ENCODE results near the gene TRPM2.

TRPM2 gene

GRCh38 chr21:44331650-44332307 lies 21.6 kb upstream of the TRPM2 start:
- Histone ChIP-seq H3K9me3 (ENCODE audit: insufficient read depth, low read length) (no peaks in the 10 kb centered on the region), H3K27ac (ENCODE audit: low read length) (no peak overlapping the region), H3K27me3 (ENCODE audit: low read depth, low read length) (no peaks in the 10 kb centered on the region), H3K36me3 (replicated peaks; ENCODE audit: low read depth, low read length) (no peaks in the 10 kb centered on the region), H3K4me3 (ENCODE audit: low read length) (no peak overlapping the region), H3K9ac (ENCODE audit: low read length) (no peak overlapping the region), H3K4me1 (ENCODE audit: low read length) (no peaks in the 10 kb centered on the region), H4K20me1 (ENCODE audit: insufficient read depth, low read length) (no peaks in the 10 kb centered on the region), H3K79me2 (ENCODE audit: low read length) (no peaks in the 10 kb centered on the region), H3K4me2 (ENCODE audit: low read length) (no peak overlapping the region), H2AFZ (ENCODE audit: low read depth, low read length) (no peak overlapping the region)
- no peak for TF ChIP-seq CTCF (IDR thresholded peaks at IDR 0.05; ENCODE audit: low read depth, low read length)
- no peak for TF ChIP-seq EZH2phosphoT487 (IDR thresholded peaks at IDR 0.05; ENCODE audit: low read depth)

GRCh38 chr21:44332383-44332782 lies 21.0 kb upstream of the TRPM2 start:
- H3K9ac ChIP-seq (ENCODE audit: low read length), result no peak overlapping the region
- H3K36me3 ChIP-seq (replicated peaks; ENCODE audit: low read depth, low read length), result no peaks in the 10 kb centered on the region
- H3K4me3 ChIP-seq (ENCODE audit: low read length), result no peak overlapping the region
- H2AFZ ChIP-seq (ENCODE audit: low read depth, low read length), result no peak overlapping the region
- TF ChIP-seq EZH2phosphoT487 (IDR thresholded peaks at IDR 0.05; ENCODE audit: low read depth) (no peak), CTCF (IDR thresholded peaks at IDR 0.05; ENCODE audit: low read depth, low read length) (no peak)
- no peaks in the 10 kb centered on the region for H4K20me1 ChIP-seq (ENCODE audit: insufficient read depth, low read length)
- H3K27ac ChIP-seq (ENCODE audit: low read length), result no peak overlapping the region
- H3K27me3 ChIP-seq (ENCODE audit: low read depth, low read length), result no peaks in the 10 kb centered on the region
- H3K4me1 ChIP-seq (ENCODE audit: low read length), result no peaks in the 10 kb centered on the region
- no peak overlapping the region for H3K4me2 ChIP-seq (ENCODE audit: low read length)
- no peaks in the 10 kb centered on the region for H3K9me3 ChIP-seq (ENCODE audit: insufficient read depth, low read length)
- no peaks in the 10 kb centered on the region for H3K79me2 ChIP-seq (ENCODE audit: low read length)

- Histone ChIP-seq H3K4me1 (ENCODE audit: low read length) (no peaks in the 10 kb centered on the region), H3K4me3 (ENCODE audit: low read length) (no peak overlapping the region), H3K36me3 (replicated peaks; ENCODE audit: low read depth, low read length) (no peaks in the 10 kb centered on the region), H4K20me1 (ENCODE audit: insufficient read depth, low read length) (no peaks in the 10 kb centered on the region), H2AFZ (ENCODE audit: low read depth, low read length) (no peak overlapping the region), H3K27ac (ENCODE audit: low read length) (no peak overlapping the region), H3K9me3 (ENCODE audit: insufficient read depth, low read length) (no peaks in the 10 kb centered on the region), H3K79me2 (ENCODE audit: low read length) (no peaks in the 10 kb centered on the region), H3K4me2 (ENCODE audit: low read length) (no peak overlapping the region), H3K27me3 (ENCODE audit: low read depth, low read length) (no peaks in the 10 kb centered on the region), H3K9ac (ENCODE audit: low read length) (no peak overlapping the region)
- no peak for TF ChIP-seq CTCF (IDR thresholded peaks at IDR 0.05; ENCODE audit: low read depth, low read length)
- no peak for TF ChIP-seq EZH2phosphoT487 (IDR thresholded peaks at IDR 0.05; ENCODE audit: low read depth)
These were observed 20.5 kb upstream of the TRPM2 start for GRCh38 chr21:44332965-44333364.

GRCh38 chr21:44333509-44334328 lies 19.7 kb upstream of the TRPM2 start:
- Histone ChIP-seq H3K9me3 (ENCODE audit: insufficient read depth, low read length) (no peaks in the 10 kb centered on the region), H3K4me3 (ENCODE audit: low read length) (no peak overlapping the region), H3K9ac (ENCODE audit: low read length) (no peak overlapping the region), H4K20me1 (ENCODE audit: insufficient read depth, low read length) (peaks cover 4% of the 10 kb centered on the region), H3K27me3 (ENCODE audit: low read depth, low read length) (no peaks in the 10 kb centered on the region), H3K79me2 (ENCODE audit: low read length) (no peaks in the 10 kb centered on the region), H3K4me1 (ENCODE audit: low read length) (peaks cover 4% of the 10 kb centered on the region; the same call in 1 of the 2 replicates), H3K4me2 (ENCODE audit: low read length) (no peak overlapping the region), H3K36me3 (replicated peaks; ENCODE audit: low read depth, low read length) (no peaks in the 10 kb centered on the region), H3K27ac (ENCODE audit: low read length) (no peak overlapping the region), H2AFZ (ENCODE audit: low read depth, low read length) (no peak overlapping the region)
- TF ChIP-seq CTCF (IDR thresholded peaks at IDR 0.05; ENCODE audit: low read depth, low read length), result no peak
- no peak for TF ChIP-seq EZH2phosphoT487 (IDR thresholded peaks at IDR 0.05; ENCODE audit: low read depth)

All from OCI-LY3 (cell line).